Measurements from ENCODE around the gene COX10.
"Not testable (repeated sequence)": the region's sequence is repeated elsewhere in the genome, so short reads cannot be mapped to it uniquely, and the experiment has no call there.

The COX10 gene

DNA sequence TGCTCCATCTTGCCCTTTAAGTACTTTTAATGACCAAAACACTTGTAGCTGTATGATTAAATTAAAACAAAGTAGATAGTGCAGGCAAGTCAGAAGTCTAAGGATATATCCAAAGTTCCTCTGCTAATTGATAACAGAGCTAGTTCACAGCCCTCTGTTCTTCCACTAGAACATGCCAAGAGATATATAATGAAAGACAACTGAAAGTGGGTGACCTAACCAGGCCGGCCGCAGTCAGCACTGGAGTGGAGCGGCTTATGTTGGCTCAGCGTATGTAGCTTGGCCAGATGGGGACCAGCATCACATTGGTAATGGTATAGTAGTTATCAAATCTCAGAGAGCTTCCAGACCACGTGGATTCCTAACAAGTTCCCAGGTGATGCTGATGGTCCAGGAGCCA, 115.2 kb downstream of the COX10 start:
- not testable (repeated sequence) for DNase-seq (ENCODE audit: low spot score in 2 of 2); H3K27ac Mint-ChIP-seq; H3K27me3 Mint-ChIP-seq; H3K4me1 Mint-ChIP-seq; H3K4me3 Mint-ChIP-seq; H3K9me3 Mint-ChIP-seq; ATAC-seq (ENCODE audit: low read depth); H3K36me3 Mint-ChIP-seq

- ATAC-seq (ENCODE audit: low read depth); H3K9me3 Mint-ChIP-seq; DNase-seq (ENCODE audit: low spot score in 2 of 2); H3K27me3 Mint-ChIP-seq; H3K27ac Mint-ChIP-seq; H3K4me3 Mint-ChIP-seq; H3K4me1 Mint-ChIP-seq: not testable (repeated sequence)
- H3K36me3 Mint-ChIP-seq: peaks cover 11% of the 10 kb centered on the region
Observed at GRCh38 chr17:14186443-14186842, 117.1 kb downstream of the COX10 start.

GRCh38 chr17:14190774-14191173, 121.5 kb downstream of the COX10 start:
- H3K9me3 Mint-ChIP-seq; ATAC-seq (ENCODE audit: low read depth); H3K4me3 Mint-ChIP-seq; DNase-seq (ENCODE audit: low spot score in 2 of 2); H3K27ac Mint-ChIP-seq; H3K27me3 Mint-ChIP-seq: not testable (repeated sequence)
- peaks cover 20% of the 10 kb centered on the region for H3K4me1 Mint-ChIP-seq
- peaks cover 15% of the 10 kb centered on the region for H3K36me3 Mint-ChIP-seq

DNA sequence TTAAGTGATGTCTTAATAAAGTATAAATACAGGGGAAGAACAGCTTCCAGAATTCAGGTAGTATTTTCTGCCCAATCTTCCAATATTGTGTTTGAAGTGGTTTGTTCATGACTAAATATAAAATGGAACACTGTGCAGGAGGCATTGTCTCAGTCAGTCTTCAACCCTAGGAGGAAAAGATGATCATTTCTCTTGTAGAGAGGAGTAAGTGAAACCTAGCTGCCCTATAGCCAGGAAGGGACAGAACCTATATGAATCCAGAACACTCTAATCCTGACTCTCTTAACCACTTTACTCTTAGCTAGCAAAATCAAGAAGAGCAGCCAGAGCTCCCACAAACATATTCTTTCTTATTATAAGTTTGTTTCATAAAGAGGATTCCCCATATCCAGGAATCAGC, 122.2 kb downstream of the COX10 start:
- not testable (repeated sequence) for H3K27ac Mint-ChIP-seq; DNase-seq (ENCODE audit: low spot score in 2 of 2); ATAC-seq (ENCODE audit: low read depth); H3K4me3 Mint-ChIP-seq; H3K27me3 Mint-ChIP-seq; H3K9me3 Mint-ChIP-seq
- H3K4me1 Mint-ChIP-seq: peaks cover 20% of the 10 kb centered on the region
- peaks cover 16% of the 10 kb centered on the region for H3K36me3 Mint-ChIP-seq

DNA sequence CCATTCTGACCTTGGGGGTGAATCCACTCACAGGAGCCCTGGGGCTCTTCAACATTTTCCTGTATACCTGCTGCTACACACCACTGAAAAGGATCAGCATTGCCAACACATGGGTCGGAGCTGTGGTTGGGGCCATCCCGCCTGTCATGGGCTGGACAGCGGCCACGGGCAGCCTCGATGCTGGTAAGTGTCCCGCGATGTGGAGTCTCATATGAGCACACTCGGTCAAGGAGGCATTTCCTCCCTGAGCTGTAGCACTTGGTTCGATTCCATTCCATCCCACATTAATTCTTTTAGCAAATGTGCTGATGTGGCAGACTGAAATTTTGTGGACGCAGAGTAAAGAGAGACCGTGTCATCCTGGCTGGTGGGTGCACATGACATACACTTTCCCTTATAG, 122.7 kb downstream of the COX10 start:
- ATAC-seq (ENCODE audit: low read depth); H3K4me3 Mint-ChIP-seq; DNase-seq (ENCODE audit: low spot score in 2 of 2); H3K9me3 Mint-ChIP-seq; H3K27ac Mint-ChIP-seq; H3K27me3 Mint-ChIP-seq: not testable (repeated sequence)
- Mint-ChIP-seq H3K4me1 (peaks cover 20% of the 10 kb centered on the region), H3K36me3 (peaks cover 21% of the 10 kb centered on the region)

- not testable (repeated sequence) for H3K27ac Mint-ChIP-seq; DNase-seq (ENCODE audit: low spot score in 2 of 2); H3K9me3 Mint-ChIP-seq; H3K4me3 Mint-ChIP-seq; H3K27me3 Mint-ChIP-seq
- ATAC-seq (ENCODE audit: low read depth): peak; percentile 53
- Mint-ChIP-seq H3K4me1 (peaks cover 20% of the 10 kb centered on the region), H3K36me3 (peaks cover 26% of the 10 kb centered on the region)
Observed at GRCh38 chr17:14192636-14193344, 123.5 kb downstream of the COX10 start.

GRCh38 chr17:14196377-14196997, 127.2 kb downstream of the COX10 start:
- no peaks in the 10 kb centered on the region for H3K9me3 Mint-ChIP-seq
- DNase-seq (ENCODE audit: low spot score in 2 of 2): no peak
- peaks cover 32% of the 10 kb centered on the region for H3K36me3 Mint-ChIP-seq
- no peaks in the 10 kb centered on the region for H3K27me3 Mint-ChIP-seq
- H3K27ac Mint-ChIP-seq: no peak overlapping the region
- ATAC-seq (ENCODE audit: low read depth): no peak
- H3K4me3 Mint-ChIP-seq: no peak overlapping the region
- peaks cover 11% of the 10 kb centered on the region for H3K4me1 Mint-ChIP-seq

- peaks cover 32% of the 10 kb centered on the region for H3K36me3 Mint-ChIP-seq
- H3K9me3 Mint-ChIP-seq: no peaks in the 10 kb centered on the region
- no peak overlapping the region for H3K4me3 Mint-ChIP-seq
- H3K27me3 Mint-ChIP-seq: no peaks in the 10 kb centered on the region
- no peak for ATAC-seq (ENCODE audit: low read depth)
- DNase-seq (ENCODE audit: low spot score in 2 of 2): no peak
- peaks cover 7% of the 10 kb centered on the region for H3K4me1 Mint-ChIP-seq
- H3K27ac Mint-ChIP-seq: no peak overlapping the region
Observed at GRCh38 chr17:14197057-14197456, 127.8 kb downstream of the COX10 start.

- H3K27ac Mint-ChIP-seq: no peak overlapping the region
- H3K4me1 Mint-ChIP-seq: peaks cover 4% of the 10 kb centered on the region
- no peaks in the 10 kb centered on the region for H3K27me3 Mint-ChIP-seq
- ATAC-seq (ENCODE audit: low read depth): no peak
- H3K9me3 Mint-ChIP-seq: no peaks in the 10 kb centered on the region
- H3K4me3 Mint-ChIP-seq: no peak overlapping the region
- no peak for DNase-seq (ENCODE audit: low spot score in 2 of 2)
- H3K36me3 Mint-ChIP-seq: peaks cover 30% of the 10 kb centered on the region
Observed at GRCh38 chr17:14197586-14197985, 128.3 kb downstream of the COX10 start.

DNA sequence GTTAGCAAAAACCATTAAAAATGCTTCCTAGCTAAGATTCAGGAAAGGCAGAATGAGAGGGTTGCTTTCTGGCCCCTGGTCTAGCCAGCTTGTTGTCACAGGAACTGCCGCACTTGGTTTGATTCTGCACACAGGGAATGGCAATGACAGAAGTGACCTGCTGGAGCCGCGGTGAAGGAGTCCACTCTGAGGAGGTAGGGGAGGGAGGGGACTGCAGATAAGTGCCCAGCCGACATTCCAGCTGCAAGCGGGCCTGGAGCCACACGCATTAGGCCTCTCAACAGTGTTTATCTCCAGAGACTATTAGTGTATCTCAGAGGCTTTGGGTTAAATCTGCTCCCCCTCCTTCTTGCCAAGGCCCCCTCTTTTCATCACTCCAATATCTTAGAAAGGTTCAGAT, 128.7 kb downstream of the COX10 start:
- Mint-ChIP-seq H3K9me3 (no peaks in the 10 kb centered on the region), H3K4me1 (peaks cover 4% of the 10 kb centered on the region), H3K4me3 (no peak overlapping the region), H3K27ac (no peak overlapping the region), H3K27me3 (no peaks in the 10 kb centered on the region), H3K36me3 (peaks cover 33% of the 10 kb centered on the region)
- DNase-seq (ENCODE audit: low spot score in 2 of 2) (no peak), ATAC-seq (ENCODE audit: low read depth) (no peak)

- Mint-ChIP-seq H3K27me3 (no peaks in the 10 kb centered on the region), H3K27ac (no peak overlapping the region), H3K9me3 (no peaks in the 10 kb centered on the region), H3K4me1 (peaks cover 3% of the 10 kb centered on the region), H3K36me3 (peaks cover 32% of the 10 kb centered on the region), H3K4me3 (no peak overlapping the region)
- ATAC-seq (ENCODE audit: low read depth) (no peak), DNase-seq (ENCODE audit: low spot score in 2 of 2) (no peak)
Observed at GRCh38 chr17:14198575-14198974, 129.3 kb downstream of the COX10 start.

DNA sequence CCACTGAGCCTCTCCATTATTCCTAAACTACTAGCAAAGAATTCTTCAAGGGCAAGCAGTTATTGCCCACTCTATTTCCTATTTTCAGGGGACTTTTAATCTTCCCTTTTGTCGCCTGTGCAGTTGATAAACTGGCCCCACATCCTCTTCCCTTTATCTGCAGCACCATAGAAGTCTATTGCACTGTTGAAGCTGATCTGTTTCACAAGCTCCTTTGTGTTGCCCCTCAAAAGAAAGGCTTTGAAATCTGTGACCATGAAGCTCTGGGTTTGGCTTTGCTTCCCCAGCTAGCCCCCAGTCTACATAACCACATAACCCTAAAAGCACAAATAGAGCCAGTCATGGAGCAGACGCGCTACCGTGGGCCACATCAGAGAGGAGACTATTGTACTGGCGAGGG, 130.3 kb downstream of the COX10 start:
- no peak overlapping the region for H3K27ac Mint-ChIP-seq
- peaks cover 36% of the 10 kb centered on the region for H3K36me3 Mint-ChIP-seq
- no peaks in the 10 kb centered on the region for H3K9me3 Mint-ChIP-seq
- no peak overlapping the region for H3K4me3 Mint-ChIP-seq
- no peak for DNase-seq (ENCODE audit: low spot score in 2 of 2)
- no peaks in the 10 kb centered on the region for H3K27me3 Mint-ChIP-seq
- H3K4me1 Mint-ChIP-seq: no peaks in the 10 kb centered on the region
- ATAC-seq (ENCODE audit: low read depth): no peak

GRCh38 chr17:14200354-14200753, 131.1 kb downstream of the COX10 start:
- Mint-ChIP-seq H3K27ac (no peak overlapping the region), H3K4me3 (no peak overlapping the region), H3K9me3 (no peaks in the 10 kb centered on the region), H3K36me3 (peaks cover 37% of the 10 kb centered on the region), H3K27me3 (no peaks in the 10 kb centered on the region), H3K4me1 (no peaks in the 10 kb centered on the region)
- DNase-seq (ENCODE audit: low spot score in 2 of 2) (no peak), ATAC-seq (ENCODE audit: low read depth) (no peak)

GRCh38 chr17:14201021-14201987, 132.0 kb downstream of the COX10 start:
- no peaks in the 10 kb centered on the region for H3K4me1 Mint-ChIP-seq
- ATAC-seq (ENCODE audit: low read depth): no peak

More at GRCh38 chr17:14201021-14201987, 132.0 kb downstream of the COX10 start:
- no peaks in the 10 kb centered on the region for H3K9me3 Mint-ChIP-seq
- DNase-seq (ENCODE audit: low spot score in 2 of 2): no peak
- H3K27me3 Mint-ChIP-seq: no peaks in the 10 kb centered on the region
- no peak overlapping the region for H3K4me3 Mint-ChIP-seq
- H3K27ac Mint-ChIP-seq: no peak overlapping the region
- H3K36me3 Mint-ChIP-seq: peaks cover 38% of the 10 kb centered on the region
